ENCODE results near the gene BRSK1.

Gene BRSK1

GRCh38 chr19:55305983-55306562 lies 22.3 kb downstream of the BRSK1 start:
- TF ChIP-seq, protein P1, sequence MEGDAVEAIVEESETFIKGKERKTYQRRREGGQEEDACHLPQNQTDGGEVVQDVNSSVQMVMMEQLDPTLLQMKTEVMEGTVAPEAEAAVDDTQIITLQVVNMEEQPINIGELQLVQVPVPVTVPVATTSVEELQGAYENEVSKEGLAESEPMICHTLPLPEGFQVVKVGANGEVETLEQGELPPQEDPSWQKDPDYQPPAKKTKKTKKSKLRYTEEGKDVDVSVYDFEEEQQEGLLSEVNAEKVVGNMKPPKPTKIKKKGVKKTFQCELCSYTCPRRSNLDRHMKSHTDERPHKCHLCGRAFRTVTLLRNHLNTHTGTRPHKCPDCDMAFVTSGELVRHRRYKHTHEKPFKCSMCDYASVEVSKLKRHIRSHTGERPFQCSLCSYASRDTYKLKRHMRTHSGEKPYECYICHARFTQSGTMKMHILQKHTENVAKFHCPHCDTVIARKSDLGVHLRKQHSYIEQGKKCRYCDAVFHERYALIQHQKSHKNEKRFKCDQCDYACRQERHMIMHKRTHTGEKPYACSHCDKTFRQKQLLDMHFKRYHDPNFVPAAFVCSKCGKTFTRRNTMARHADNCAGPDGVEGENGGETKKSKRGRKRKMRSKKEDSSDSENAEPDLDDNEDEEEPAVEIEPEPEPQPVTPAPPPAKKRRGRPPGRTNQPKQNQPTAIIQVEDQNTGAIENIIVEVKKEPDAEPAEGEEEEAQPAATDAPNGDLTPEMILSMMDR (IDR thresholded peaks at IDR 0.05) = no peak
- Histone ChIP-seq H3K4me3 (no peak overlapping the region), H3K27ac (no peak overlapping the region)
- DNase-seq (ENCODE audit: low spot score) = no peak

DNA sequence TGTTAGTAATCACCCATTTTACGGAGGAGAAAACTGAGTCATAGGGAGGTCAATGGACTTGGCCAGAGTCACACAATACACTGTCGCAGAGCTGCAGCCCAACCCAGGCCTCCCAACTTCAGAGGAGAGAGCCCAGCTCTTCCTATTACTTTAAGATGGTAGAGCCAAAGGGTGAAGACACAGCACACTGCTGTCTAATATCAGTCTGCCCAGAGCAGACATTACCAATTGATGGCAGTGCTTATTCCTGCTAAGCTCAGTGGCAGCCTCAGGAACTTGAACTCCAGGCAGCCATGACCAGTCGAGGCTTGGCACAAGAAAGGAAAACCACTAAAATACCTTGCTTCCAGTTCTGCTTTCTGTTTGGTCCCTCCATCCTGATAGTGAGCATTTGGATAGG lies 22.9 kb downstream of the BRSK1 start:
- Histone ChIP-seq H3K4me3 (no peak overlapping the region), H3K27ac (no peak overlapping the region)
- no peak for DNase-seq (ENCODE audit: low spot score)
- TF ChIP-seq, protein P1 (IDR thresholded peaks at IDR 0.05) = no peak

DNA sequence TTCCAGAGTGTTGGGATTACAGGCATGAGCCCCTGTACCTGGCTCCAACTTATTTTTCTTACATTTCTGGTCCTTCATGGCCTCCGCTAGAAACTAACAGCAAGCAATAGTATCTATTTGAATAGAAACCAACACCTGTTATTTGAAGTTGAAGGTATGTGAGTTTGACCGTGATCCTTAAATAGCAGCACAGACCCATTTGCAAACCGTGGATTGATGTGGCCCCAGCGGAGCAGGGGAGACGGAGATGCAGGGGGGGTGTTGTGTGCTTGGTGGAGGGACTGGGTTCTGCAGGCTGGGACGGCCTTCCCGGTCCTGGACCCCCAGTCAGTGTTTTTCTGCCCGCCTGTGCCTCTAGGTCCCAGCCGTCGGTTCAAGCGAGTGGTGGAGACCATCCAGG lies 24.5 kb downstream of the BRSK1 start:
- TF ChIP-seq, protein P1 (IDR thresholded peaks at IDR 0.05) = no peak
- Histone ChIP-seq H3K27ac (no peak overlapping the region), H3K4me3 (no peak overlapping the region)
- DNase-seq (ENCODE audit: low spot score) = no peak

DNA sequence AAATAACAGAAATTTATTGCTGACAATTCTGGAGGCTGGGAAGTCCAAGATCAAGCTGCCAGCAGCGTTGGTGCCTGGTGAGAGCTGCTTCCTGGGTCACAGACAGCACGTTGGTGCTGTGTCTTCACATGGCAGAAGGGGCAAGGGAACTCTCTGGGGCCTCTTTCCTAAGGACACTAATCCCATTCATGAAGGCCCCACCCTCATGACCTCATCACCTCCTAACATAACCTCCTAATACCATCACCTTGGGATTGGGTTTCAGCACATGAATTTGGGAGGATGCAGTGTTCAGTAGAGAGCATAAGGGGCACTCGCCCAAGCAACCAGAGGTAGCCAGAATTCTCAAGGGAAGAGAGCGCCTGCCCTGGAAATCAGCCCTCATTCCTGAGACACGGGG lies 25.7 kb downstream of the BRSK1 start:
- TF ChIP-seq, protein P1 (IDR thresholded peaks at IDR 0.05) = no peak
- Histone ChIP-seq H3K4me3 (no peak overlapping the region), H3K27ac (no peak overlapping the region)
- DNase-seq (ENCODE audit: low spot score) = no peak

DNA sequence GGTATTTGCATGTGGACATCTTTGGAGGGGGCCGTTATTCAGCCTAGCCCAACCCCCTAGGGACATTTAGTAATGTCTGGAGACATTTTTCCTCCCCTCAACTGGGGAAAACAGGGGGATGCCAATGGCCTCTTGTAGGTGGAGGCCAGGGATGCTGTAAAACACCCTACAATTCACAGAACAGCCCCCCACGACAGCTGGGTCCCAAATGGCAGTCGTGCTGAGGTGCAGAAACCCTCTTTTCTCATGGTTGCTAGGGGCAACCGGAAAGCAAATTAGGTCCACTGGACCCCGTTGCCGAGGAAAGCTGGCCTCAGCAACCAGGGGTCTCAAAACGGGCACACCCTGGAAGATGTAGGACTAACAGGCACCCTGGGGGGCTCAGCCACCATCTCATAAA lies 26.7 kb downstream of the BRSK1 start:
- Histone ChIP-seq H3K27ac (no peak overlapping the region), H3K4me3 (no peak overlapping the region)
- DNase-seq (ENCODE audit: low spot score) = no peak
- TF ChIP-seq, protein P1 (IDR thresholded peaks at IDR 0.05) = no peak

- no peak for DNase-seq (ENCODE audit: low spot score)
- Histone ChIP-seq H3K27ac (no peak overlapping the region), H3K4me3 (no peak overlapping the region)
- TF ChIP-seq, protein P1 (IDR thresholded peaks at IDR 0.05) = no peak
Observed at GRCh38 chr19:55311397-55311796, 27.6 kb downstream of the BRSK1 start.

GRCh38 chr19:55311797-55312196 lies 28.0 kb downstream of the BRSK1 start:
- TF ChIP-seq, protein P1 (IDR thresholded peaks at IDR 0.05) = no peak
- H3K4me3 ChIP-seq = no peak overlapping the region
- no peak for DNase-seq (ENCODE audit: low spot score)
- H3K27ac ChIP-seq = no peak overlapping the region
